ENCODE results near the gene HMBS. TPM values are rescaled to one million over a fixed set of nuclear protein-coding genes. Genes with fewer than 3 reads are reported as not detected.

Gene HMBS
- total and polyA plus RNA-seq, 2 experiments from 2014 or later, result 101 to 107 TPM

DNA sequence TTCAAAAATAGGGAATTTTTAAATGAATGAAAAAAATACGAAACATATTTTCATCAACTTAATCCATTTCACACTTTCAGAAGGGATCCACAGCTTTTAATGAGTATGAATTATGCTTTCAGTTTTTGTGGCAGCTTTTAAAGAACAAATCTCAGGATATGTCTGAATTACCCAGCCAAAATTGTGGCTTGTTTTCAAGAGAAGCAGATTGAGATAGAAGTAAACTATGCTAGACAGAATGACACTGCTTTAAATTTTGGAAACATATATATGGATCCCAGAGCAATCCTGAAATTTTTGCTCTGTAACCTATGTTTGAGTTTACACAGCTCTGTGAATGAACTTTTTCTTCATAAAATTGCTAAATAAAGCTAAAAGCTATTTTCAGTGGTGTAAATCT is 34.3 kb downstream of the HMBS start:
- Mint-ChIP-seq H3K36me3 (ENCODE audit: low read depth) (peaks cover 6% of the 10 kb centered on the region; the same call in 2 of the 3 replicates), H3K27ac (no peak overlapping the region), H3K4me1 (peaks cover 18% of the 10 kb centered on the region), H3K9me3 (no peaks in the 10 kb centered on the region), H3K4me3 (no peak overlapping the region), H3K27me3 (ENCODE audit: insufficient read depth, low read depth, poor library complexity) (peaks cover 15% of the 10 kb centered on the region)
- Histone ChIP-seq H3K27me3 (ENCODE audit: insufficient read depth) (no peaks in the 10 kb centered on the region), H3K4me3 (no peak overlapping the region), H3K4me2 (no peak overlapping the region), H3K36me3 (ENCODE audit: insufficient read depth) (no peaks in the 10 kb centered on the region), H3K79me2 (replicated peaks; ENCODE audit: insufficient read depth) (peaks cover 24% of the 10 kb centered on the region), H3F3A (replicated peaks; ENCODE audit: low read depth) (peaks cover 4% of the 10 kb centered on the region; the same call in 1 of the 2 replicates), H2AFZ (no peak overlapping the region), H3K4me1 (ENCODE audit: insufficient read depth) (peaks cover 19% of the 10 kb centered on the region), H3K27ac (ENCODE audit: low read depth) (no peak overlapping the region), H3K9me2 (ENCODE audit: insufficient read depth) (no peaks in the 10 kb centered on the region), H4K20me1 (replicated peaks; ENCODE audit: insufficient read depth) (peaks cover 8% of the 10 kb centered on the region; the same call in 1 of the 2 replicates)
- DNase-seq (ENCODE audit: low spot score), result no peak
- TF ChIP-seq, protein P1, sequence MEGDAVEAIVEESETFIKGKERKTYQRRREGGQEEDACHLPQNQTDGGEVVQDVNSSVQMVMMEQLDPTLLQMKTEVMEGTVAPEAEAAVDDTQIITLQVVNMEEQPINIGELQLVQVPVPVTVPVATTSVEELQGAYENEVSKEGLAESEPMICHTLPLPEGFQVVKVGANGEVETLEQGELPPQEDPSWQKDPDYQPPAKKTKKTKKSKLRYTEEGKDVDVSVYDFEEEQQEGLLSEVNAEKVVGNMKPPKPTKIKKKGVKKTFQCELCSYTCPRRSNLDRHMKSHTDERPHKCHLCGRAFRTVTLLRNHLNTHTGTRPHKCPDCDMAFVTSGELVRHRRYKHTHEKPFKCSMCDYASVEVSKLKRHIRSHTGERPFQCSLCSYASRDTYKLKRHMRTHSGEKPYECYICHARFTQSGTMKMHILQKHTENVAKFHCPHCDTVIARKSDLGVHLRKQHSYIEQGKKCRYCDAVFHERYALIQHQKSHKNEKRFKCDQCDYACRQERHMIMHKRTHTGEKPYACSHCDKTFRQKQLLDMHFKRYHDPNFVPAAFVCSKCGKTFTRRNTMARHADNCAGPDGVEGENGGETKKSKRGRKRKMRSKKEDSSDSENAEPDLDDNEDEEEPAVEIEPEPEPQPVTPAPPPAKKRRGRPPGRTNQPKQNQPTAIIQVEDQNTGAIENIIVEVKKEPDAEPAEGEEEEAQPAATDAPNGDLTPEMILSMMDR (conservative IDR thresholded peaks at IDR 0.05; ENCODE audit: low read depth in 2 of 2), result no peak
- no peak for TF ChIP-seq POLR2AphosphoS5 (IDR thresholded peaks at IDR 0.05; ENCODE audit: low read depth)
- TF ChIP-seq EZH2 (IDR thresholded peaks at IDR 0.05; ENCODE audit: low read depth, unreplicated experiment), result no peak
- TF ChIP-seq, protein P2, sequence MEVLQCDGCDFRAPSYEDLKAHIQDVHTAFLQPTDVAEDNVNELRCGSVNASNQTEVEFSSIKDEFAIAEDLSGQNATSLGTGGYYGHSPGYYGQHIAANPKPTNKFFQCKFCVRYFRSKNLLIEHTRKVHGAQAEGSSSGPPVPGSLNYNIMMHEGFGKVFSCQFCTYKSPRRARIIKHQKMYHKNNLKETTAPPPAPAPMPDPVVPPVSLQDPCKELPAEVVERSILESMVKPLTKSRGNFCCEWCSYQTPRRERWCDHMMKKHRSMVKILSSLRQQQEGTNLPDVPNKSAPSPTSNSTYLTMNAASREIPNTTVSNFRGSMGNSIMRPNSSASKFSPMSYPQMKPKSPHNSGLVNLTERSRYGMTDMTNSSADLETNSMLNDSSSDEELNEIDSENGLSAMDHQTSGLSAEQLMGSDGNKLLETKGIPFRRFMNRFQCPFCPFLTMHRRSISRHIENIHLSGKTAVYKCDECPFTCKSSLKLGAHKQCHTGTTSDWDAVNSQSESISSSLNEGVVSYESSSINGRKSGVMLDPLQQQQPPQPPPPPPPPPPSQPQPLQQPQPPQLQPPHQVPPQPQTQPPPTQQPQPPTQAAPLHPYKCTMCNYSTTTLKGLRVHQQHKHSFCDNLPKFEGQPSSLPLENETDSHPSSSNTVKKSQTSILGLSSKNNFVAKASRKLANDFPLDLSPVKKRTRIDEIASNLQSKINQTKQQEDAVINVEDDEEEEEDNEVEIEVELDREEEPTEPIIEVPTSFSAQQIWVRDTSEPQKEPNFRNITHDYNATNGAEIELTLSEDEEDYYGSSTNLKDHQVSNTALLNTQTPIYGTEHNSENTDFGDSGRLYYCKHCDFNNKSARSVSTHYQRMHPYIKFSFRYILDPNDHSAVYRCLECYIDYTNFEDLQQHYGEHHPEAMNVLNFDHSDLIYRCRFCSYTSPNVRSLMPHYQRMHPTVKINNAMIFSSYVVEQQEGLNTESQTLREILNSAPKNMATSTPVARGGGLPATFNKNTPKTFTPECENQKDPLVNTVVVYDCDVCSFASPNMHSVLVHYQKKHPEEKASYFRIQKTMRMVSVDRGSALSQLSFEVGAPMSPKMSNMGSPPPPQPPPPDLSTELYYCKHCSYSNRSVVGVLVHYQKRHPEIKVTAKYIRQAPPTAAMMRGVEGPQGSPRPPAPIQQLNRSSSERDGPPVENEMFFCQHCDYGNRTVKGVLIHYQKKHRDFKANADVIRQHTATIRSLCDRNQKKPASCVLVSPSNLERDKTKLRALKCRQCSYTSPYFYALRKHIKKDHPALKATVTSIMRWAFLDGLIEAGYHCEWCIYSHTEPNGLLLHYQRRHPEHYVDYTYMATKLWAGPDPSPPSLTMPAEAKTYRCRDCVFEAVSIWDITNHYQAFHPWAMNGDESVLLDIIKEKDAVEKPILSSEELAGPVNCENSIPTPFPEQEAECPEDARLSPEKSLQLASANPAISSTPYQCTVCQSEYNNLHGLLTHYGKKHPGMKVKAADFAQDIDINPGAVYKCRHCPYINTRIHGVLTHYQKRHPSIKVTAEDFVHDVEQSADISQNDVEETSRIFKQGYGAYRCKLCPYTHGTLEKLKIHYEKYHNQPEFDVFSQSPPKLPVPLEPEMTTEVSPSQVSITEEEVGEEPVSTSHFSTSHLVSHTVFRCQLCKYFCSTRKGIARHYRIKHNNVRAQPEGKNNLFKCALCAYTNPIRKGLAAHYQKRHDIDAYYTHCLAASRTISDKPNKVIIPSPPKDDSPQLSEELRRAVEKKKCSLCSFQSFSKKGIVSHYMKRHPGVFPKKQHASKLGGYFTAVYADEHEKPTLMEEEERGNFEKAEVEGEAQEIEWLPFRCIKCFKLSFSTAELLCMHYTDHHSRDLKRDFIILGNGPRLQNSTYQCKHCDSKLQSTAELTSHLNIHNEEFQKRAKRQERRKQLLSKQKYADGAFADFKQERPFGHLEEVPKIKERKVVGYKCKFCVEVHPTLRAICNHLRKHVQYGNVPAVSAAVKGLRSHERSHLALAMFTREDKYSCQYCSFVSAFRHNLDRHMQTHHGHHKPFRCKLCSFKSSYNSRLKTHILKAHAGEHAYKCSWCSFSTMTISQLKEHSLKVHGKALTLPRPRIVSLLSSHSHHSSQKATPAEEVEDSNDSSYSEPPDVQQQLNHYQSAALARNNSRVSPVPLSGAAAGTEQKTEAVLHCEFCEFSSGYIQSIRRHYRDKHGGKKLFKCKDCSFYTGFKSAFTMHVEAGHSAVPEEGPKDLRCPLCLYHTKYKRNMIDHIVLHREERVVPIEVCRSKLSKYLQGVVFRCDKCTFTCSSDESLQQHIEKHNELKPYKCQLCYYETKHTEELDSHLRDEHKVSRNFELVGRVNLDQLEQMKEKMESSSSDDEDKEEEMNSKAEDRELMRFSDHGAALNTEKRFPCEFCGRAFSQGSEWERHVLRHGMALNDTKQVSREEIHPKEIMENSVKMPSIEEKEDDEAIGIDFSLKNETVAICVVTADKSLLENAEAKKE (CRISPR knock-in tag; IDR thresholded peaks at IDR 0.05), result no peak
- TF ChIP-seq, protein P3, sequence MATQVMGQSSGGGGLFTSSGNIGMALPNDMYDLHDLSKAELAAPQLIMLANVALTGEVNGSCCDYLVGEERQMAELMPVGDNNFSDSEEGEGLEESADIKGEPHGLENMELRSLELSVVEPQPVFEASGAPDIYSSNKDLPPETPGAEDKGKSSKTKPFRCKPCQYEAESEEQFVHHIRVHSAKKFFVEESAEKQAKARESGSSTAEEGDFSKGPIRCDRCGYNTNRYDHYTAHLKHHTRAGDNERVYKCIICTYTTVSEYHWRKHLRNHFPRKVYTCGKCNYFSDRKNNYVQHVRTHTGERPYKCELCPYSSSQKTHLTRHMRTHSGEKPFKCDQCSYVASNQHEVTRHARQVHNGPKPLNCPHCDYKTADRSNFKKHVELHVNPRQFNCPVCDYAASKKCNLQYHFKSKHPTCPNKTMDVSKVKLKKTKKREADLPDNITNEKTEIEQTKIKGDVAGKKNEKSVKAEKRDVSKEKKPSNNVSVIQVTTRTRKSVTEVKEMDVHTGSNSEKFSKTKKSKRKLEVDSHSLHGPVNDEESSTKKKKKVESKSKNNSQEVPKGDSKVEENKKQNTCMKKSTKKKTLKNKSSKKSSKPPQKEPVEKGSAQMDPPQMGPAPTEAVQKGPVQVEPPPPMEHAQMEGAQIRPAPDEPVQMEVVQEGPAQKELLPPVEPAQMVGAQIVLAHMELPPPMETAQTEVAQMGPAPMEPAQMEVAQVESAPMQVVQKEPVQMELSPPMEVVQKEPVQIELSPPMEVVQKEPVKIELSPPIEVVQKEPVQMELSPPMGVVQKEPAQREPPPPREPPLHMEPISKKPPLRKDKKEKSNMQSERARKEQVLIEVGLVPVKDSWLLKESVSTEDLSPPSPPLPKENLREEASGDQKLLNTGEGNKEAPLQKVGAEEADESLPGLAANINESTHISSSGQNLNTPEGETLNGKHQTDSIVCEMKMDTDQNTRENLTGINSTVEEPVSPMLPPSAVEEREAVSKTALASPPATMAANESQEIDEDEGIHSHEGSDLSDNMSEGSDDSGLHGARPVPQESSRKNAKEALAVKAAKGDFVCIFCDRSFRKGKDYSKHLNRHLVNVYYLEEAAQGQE (IDR thresholded peaks at IDR 0.05; ENCODE audit: unreplicated experiment), result no peak
- TF ChIP-seq EZH2phosphoT487 (IDR thresholded peaks at IDR 0.05; ENCODE audit: unreplicated experiment), result no peak
- TF ChIP-seq STAT1 (IDR thresholded peaks at IDR 0.05; ENCODE audit: unreplicated experiment), result no peak
- no peak for TF ChIP-seq NANOG (IDR thresholded peaks at IDR 0.05; ENCODE audit: borderline replicate concordance)
- no peak for TF ChIP-seq ZNF114 (CRISPR knock-in tag; IDR thresholded peaks at IDR 0.05)
- TF ChIP-seq JUNB (IDR thresholded peaks at IDR 0.05; ENCODE audit: unreplicated experiment), result no peak
- TF ChIP-seq CREB1 (CRISPR knock-in tag; IDR thresholded peaks at IDR 0.05; ENCODE audit: low read depth), result no peak
- no peak for TF ChIP-seq ZNF331 (CRISPR knock-in tag; IDR thresholded peaks at IDR 0.05; ENCODE audit: low read depth)
- TF ChIP-seq ETS1 (IDR thresholded peaks at IDR 0.05), result no peak
- no peak for ATAC-seq

Data from GM23338 (cell line).